DND-41 (cell line): ENCODE results near the gene HNRNPUL1.

Source experiments
- EZH2 ChIP-seq: IDR thresholded peaks from 3 replicates; pipeline ENCODE4 v1.6.1; 2012; ENCODE audit warnings: borderline replicate concordance, low read depth, mild to moderate bottlenecking, moderate library complexity, low read length, inconsistent platforms; ENCODE audit not compliant: severe bottlenecking
- TF ChIP-seq, protein P1 (sequence below): IDR thresholded peaks from 2 replicates; pipeline ENCODE4 v1.5.1; 2012; ENCODE audit warnings: borderline replicate concordance, low read length, moderate library complexity, mild to moderate bottlenecking; ENCODE audit not compliant: poor library complexity, severe bottlenecking; ENCODE audit errors: extremely low read depth

- TF ChIP-seq, protein P1, sequence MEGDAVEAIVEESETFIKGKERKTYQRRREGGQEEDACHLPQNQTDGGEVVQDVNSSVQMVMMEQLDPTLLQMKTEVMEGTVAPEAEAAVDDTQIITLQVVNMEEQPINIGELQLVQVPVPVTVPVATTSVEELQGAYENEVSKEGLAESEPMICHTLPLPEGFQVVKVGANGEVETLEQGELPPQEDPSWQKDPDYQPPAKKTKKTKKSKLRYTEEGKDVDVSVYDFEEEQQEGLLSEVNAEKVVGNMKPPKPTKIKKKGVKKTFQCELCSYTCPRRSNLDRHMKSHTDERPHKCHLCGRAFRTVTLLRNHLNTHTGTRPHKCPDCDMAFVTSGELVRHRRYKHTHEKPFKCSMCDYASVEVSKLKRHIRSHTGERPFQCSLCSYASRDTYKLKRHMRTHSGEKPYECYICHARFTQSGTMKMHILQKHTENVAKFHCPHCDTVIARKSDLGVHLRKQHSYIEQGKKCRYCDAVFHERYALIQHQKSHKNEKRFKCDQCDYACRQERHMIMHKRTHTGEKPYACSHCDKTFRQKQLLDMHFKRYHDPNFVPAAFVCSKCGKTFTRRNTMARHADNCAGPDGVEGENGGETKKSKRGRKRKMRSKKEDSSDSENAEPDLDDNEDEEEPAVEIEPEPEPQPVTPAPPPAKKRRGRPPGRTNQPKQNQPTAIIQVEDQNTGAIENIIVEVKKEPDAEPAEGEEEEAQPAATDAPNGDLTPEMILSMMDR: no peak
- no peak for TF ChIP-seq EZH2
Observed at GRCh38 chr19:41350735-41351338, 86.7 kb downstream of the HNRNPUL1 start.
